KMS-11 (cell line): ENCODE results near the gene ARRB2.

Experiments used
- H2AFZ ChIP-seq: fragments of 200-600 bp; sonication (generic); 2 replicates; pipeline ENCODE4 v1.6.1; 2016; ENCODE audit warnings: antibody characterized with exemption, mixed run types, low read depth
- H3K27ac ChIP-seq: fragments of 200-600 bp; sonication (generic); 2 replicates; pipeline ENCODE4 v1.6.1; 2016; ENCODE audit warnings: mild to moderate bottlenecking, mixed run types
- H3K27me3 ChIP-seq: fragments of 200-600 bp; sonication (generic); 2 replicates; pipeline ENCODE4 v1.6.1; 2017; ENCODE audit warnings: mild to moderate bottlenecking, low read depth, mixed run types, moderate library complexity; ENCODE audit not compliant: insufficient read depth
- H3K36me3 ChIP-seq: fragments of 200-600 bp; sonication (generic); 2 replicates; pipeline ENCODE4 v1.6.1; 2017; ENCODE audit warnings: mild to moderate bottlenecking, mixed run types; ENCODE audit not compliant: insufficient read depth
- H3K4me1 ChIP-seq: fragments of 200-600 bp; sonication (generic); 2 replicates; pipeline ENCODE4 v1.6.1; 2016; ENCODE audit warnings: mild to moderate bottlenecking, low read depth, mixed run types; ENCODE audit not compliant: poor library complexity, severe bottlenecking
- H3K4me2 ChIP-seq: fragments of 200-600 bp; sonication (generic); 2 replicates; pipeline ENCODE4 v1.7.0; 2016; ENCODE audit warnings: mild to moderate bottlenecking, mixed run types
- H3K4me3 ChIP-seq: fragments of 200-600 bp; sonication (generic); IDR thresholded peaks from 2 replicates; pipeline ENCODE4 v1.6.1; 2017; ENCODE audit warnings: low read depth, low read length, mixed read lengths; ENCODE audit not compliant: insufficient read depth
- H3K79me2 ChIP-seq: fragments of 200-600 bp; sonication (generic); 2 replicates; pipeline ENCODE4 v1.6.1; 2016; ENCODE audit warnings: low read depth, mixed run types; ENCODE audit not compliant: insufficient read depth
- H3K9ac ChIP-seq: fragments of 200-600 bp; sonication (generic); 2 replicates; pipeline ENCODE4 v1.6.1; 2016; ENCODE audit warnings: mild to moderate bottlenecking, mixed run types
- H4K20me1 ChIP-seq: fragments of 200-600 bp; sonication (generic); 2 replicates; pipeline ENCODE4 v1.6.1; 2016; ENCODE audit warnings: mild to moderate bottlenecking, mixed run types; ENCODE audit not compliant: insufficient read depth
- TF ChIP-seq, protein P1 (sequence below): fragments of 200-600 bp; sonication (generic); conservative IDR thresholded peaks from 2 replicates; pipeline ENCODE4 v1.6.1; 2017; ENCODE audit warnings: low read depth, mild to moderate bottlenecking, antibody characterized with exemption, low read length, moderate library complexity, mixed read lengths

ARRB2 gene

DNA sequence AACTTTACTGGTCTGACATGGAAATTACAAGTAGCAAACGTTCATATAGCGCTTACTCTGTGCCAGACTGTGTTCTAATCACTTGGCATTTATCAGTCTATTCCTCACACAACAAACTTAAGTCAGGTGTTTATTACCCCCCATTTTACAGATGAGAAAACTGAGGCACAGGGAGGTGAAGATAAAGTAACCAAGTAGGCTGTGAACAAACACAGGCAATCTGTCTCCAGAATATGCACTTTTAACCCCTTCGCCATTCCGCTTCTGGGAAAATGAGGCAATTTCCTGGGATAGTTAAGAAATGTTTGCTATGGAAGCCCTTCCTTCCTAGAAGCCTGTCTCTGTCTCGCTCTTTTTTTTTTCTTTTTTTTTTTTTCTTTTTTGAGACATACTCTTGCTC, 41.5 kb downstream of the ARRB2 start:
- Histone ChIP-seq H3K4me2 (no peak overlapping the region), H3K27me3 (no peaks in the 10 kb centered on the region), H4K20me1 (no peaks in the 10 kb centered on the region), H3K36me3 (no peaks in the 10 kb centered on the region), H3K27ac (no peak overlapping the region), H3K4me3 (no peak overlapping the region), H3K4me1 (no peaks in the 10 kb centered on the region), H2AFZ (no peak overlapping the region), H3K79me2 (no peaks in the 10 kb centered on the region), H3K9ac (no peak overlapping the region)
- TF ChIP-seq, protein P1, sequence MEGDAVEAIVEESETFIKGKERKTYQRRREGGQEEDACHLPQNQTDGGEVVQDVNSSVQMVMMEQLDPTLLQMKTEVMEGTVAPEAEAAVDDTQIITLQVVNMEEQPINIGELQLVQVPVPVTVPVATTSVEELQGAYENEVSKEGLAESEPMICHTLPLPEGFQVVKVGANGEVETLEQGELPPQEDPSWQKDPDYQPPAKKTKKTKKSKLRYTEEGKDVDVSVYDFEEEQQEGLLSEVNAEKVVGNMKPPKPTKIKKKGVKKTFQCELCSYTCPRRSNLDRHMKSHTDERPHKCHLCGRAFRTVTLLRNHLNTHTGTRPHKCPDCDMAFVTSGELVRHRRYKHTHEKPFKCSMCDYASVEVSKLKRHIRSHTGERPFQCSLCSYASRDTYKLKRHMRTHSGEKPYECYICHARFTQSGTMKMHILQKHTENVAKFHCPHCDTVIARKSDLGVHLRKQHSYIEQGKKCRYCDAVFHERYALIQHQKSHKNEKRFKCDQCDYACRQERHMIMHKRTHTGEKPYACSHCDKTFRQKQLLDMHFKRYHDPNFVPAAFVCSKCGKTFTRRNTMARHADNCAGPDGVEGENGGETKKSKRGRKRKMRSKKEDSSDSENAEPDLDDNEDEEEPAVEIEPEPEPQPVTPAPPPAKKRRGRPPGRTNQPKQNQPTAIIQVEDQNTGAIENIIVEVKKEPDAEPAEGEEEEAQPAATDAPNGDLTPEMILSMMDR: no peak

DNA sequence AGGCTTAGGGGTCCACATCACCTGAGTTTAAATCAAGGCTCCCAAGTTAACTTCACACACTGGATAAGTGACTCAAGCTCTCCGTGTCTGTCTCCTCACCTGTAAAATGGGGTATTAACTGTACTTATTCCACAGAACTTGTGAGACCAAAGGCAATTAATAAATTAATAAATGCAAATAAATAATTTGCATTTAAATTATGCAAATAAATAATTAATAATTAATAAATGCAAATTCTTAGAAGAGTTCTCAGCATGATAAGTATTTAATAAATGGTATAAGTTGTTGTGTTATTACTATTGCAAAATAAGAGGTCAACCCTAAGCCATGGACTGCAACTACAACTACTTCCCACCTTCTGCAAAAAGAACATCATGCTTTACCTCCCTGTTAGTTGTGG, 43.0 kb downstream of the ARRB2 start:
- TF ChIP-seq, protein P1: no peak
- no peak overlapping the region for H3K4me2 ChIP-seq

DNA sequence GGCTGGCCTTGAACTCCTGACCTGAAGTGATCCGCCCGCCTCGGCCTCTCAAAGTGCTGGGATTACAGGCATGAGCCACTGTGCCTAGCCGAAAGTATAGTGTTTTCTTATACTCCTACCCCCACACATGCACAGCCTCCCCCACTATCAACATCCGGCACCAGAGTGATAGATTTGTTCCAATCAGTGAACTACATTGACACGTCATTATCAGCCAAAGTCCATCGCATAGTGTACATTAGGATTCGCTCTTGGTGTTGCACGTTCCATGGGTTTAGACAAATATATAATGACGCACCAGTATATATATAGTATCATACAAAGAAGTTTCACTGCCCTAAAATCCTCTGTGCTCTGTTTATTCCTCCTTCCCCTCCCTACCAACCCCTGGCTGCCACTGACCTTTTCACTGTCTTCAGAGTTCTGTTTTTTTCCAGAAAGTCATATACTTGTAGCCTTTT, 49.4 kb downstream of the ARRB2 start:
- Histone ChIP-seq H3K4me3 (no peak overlapping the region), H2AFZ (no peak overlapping the region), H3K36me3 (no peaks in the 10 kb centered on the region), H3K27me3 (no peaks in the 10 kb centered on the region), H3K79me2 (no peaks in the 10 kb centered on the region), H3K4me1 (no peaks in the 10 kb centered on the region), H4K20me1 (no peaks in the 10 kb centered on the region), H3K27ac (no peak overlapping the region), H3K4me2 (no peak overlapping the region), H3K9ac (no peak overlapping the region)
- TF ChIP-seq, protein P1: no peak

More for the DNA sequence above, 43.0 kb downstream of the ARRB2 start:
- Histone ChIP-seq H3K27me3 (no peaks in the 10 kb centered on the region), H3K79me2 (no peaks in the 10 kb centered on the region), H3K4me3 (no peak overlapping the region), H2AFZ (no peak overlapping the region), H3K36me3 (no peaks in the 10 kb centered on the region), H3K9ac (no peak overlapping the region), H4K20me1 (no peaks in the 10 kb centered on the region), H3K27ac (no peak overlapping the region), H3K4me1 (no peaks in the 10 kb centered on the region)

DNA sequence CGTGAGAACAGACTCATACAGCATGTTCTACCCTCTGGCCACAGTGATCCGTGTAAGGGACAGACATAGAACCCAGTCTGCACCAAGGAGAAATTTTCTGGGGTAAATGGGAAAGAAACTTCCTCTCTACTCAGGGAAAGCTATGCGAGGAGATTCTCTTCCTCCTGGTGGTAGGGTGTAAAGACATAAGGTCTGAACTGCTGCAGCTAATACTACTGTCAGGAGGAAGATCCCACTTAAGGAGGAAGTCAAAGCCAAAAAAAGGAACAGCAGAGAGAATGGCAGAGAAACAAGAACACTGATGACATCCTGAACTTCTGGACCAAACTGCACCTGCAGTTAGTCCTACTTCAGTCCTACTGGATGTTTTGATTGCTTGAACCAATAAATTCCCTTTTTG, 54.2 kb downstream of the ARRB2 start:
- no peaks in the 10 kb centered on the region for H4K20me1 ChIP-seq
- no peak overlapping the region for H3K27ac ChIP-seq
- H3K79me2 ChIP-seq: no peaks in the 10 kb centered on the region
- TF ChIP-seq, protein P1: no peak
- H3K4me1 ChIP-seq: no peaks in the 10 kb centered on the region
- H3K4me3 ChIP-seq: no peak overlapping the region
- H2AFZ ChIP-seq: no peak overlapping the region
- H3K4me2 ChIP-seq: no peak overlapping the region
- no peaks in the 10 kb centered on the region for H3K36me3 ChIP-seq
- H3K9ac ChIP-seq: no peak overlapping the region
- H3K27me3 ChIP-seq: no peaks in the 10 kb centered on the region
